GM18505 (cell line): ENCODE data around the gene NAP1L4.

Experiments used
- ATAC-seq: cut with Tn5 transposase; IDR thresholded peaks from one replicate; pipeline ENCODE4 v1.9.1; 2021; ENCODE audit not compliant: unreplicated experiment
- POLR2A ChIP-seq: IDR thresholded peaks from 4 replicates; pipeline ENCODE4 v1.6.1; 2011; ENCODE audit warnings: borderline replicate concordance; ENCODE audit not compliant: insufficient read depth, insufficient read length; ENCODE audit errors: extremely low read depth

Gene NAP1L4

DNA sequence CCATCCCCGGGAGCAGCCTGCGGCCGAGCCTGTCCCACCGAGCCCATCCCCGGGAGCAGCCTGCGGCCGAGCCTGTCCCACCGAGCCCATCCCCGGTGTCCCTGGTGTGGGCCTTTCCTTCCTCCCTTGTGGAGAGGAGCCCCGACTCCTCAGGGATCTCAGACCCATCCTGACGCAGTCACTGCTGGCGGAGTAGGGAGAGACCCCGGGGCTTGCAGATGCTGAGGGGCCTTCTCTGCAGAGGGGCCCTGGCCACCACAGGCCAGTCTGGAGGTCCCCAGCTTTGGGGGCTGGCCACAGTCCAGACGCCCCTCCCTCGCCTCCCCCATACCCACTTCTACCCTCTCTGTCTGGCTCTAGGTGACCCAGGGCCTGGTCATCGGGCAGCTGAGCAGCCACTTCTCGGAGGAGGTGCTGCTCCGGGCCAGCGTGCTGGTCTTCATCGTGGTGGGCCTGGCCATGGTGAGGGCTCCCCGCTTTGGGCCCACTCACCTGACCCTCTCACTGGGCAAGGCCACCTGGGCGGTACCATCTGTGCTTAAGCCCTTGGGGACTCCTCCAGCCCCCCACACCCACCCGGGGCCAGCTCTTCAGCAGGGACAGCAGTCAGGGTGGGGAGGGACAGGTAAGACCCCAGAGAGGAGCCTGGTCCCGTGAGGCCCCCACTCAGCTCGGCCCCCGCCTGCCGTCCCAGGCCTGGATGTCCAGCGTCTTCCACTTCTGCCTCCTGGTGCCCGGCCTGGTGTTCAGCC, 70.2 kb downstream of the NAP1L4 start:
- ATAC-seq: no peak
- no peak for TF ChIP-seq POLR2A

DNA sequence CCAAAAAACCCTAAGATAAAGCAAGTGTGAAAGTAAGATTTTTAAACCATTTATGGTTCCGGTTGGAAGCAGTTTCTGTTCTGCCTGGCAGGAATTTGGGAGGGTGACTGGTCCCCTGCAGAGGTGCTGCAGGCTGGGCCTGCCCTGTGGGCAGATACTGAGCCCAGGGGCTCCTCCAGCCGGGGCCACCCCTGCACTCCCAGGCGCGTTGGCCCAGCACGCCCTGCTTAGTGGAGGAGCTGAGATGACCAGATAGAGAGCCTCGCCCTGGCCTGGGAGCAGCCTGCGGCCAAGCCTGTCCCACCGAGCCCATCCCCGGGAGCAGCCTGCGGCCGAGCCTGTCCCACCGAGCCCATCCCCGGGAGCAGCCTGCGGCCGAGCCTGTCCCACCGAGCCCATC, 70.9 kb downstream of the NAP1L4 start:
- no peak for TF ChIP-seq POLR2A
- ATAC-seq: no peak

DNA sequence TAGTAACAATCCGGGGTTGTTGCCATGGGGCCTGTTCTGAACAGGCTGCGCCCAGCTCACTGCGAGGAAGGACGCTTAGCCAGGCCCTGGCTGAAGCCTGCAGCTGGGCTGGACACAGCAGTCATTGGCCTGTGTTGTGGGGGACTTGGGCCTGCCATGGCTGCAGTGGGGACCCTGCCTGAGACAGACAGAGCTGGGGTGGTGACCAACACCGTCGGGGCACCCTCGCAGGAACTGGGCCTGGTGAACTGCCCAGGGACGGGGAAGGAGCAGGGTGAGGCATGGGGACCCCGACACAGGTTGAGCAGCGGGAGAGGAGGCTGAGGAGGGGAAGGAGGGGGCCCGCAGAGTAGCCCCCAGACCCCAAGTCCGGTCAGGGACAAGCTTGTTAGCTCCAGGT, 71.8 kb downstream of the NAP1L4 start:
- no peak for ATAC-seq
- no peak for TF ChIP-seq POLR2A

DNA sequence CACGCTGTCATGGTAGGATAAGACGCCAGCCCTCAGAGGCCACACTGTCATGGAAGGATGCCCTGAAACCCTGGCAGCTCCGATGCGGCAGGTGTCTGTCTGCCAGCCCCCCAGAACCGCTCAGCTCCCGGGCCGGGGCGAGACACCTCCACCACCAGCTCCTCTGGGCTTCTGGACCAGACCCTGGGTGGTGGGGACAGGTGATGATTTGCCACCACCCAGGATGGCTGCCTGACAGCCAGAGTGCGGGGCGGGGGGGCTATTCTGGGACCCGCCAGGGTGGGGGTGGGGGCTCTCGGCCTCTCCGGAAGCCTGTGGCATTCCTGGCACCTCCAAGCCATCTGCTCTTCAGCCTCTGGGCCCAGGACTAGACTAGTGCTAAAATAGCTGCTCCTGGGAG, 72.3 kb downstream of the NAP1L4 start:
- no peak for TF ChIP-seq POLR2A
- ATAC-seq: no peak

DNA sequence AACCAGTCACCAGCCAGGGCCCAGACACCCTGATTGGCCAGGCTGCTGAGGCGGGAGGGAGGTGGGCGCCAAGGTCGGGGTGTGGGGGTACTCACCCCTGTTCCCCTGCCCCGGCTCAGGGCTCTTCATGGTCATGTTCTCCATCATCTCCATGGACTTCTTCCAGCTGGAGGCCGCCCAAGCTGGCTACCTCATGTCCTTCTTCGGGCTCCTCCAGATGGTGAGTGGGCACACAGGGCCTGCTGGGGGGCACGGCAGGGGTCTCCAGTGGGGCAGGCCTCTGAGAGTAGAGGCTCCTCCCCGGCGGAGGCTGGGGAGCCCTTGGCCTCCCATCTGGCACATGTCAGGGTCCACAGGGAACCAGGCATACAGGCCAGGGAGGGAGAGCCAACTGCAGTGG, 72.9 kb downstream of the NAP1L4 start:
- ATAC-seq: no peak

DNA sequence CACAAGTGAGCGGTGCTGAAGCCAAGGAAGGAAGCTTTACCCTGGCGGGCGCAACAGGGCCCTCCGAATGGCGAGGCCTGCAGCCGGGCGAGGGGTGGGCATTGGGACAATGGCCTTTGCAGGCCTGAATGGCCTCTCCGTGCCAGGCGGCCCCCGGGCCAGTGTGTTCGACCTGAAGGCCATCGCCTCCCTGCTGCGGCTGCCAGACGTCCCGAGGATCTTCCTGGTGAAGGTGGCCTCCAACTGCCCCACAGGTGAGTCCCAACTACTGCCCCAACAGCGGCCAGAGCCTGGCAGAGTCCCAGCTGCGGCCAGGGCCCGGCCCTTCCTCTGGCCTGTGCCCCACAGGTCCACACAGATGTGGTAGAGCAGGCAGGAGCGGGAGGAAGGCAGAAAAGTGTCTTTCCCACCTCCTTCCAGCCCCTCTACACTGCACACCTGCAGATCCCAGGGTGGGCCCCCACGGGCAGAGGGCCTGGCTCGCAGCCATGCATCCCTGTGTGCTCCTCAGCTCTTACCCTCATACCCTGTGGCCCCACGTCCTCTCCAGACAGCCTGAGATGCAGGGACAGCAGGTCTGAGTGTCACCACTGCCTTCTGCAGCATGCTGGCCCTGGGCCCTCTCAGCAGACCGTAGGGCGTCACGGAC, 74.2 kb downstream of the NAP1L4 start:
- no peak for ATAC-seq

More for the DNA sequence above, 72.9 kb downstream of the NAP1L4 start:
- TF ChIP-seq POLR2A: no peak

DNA sequence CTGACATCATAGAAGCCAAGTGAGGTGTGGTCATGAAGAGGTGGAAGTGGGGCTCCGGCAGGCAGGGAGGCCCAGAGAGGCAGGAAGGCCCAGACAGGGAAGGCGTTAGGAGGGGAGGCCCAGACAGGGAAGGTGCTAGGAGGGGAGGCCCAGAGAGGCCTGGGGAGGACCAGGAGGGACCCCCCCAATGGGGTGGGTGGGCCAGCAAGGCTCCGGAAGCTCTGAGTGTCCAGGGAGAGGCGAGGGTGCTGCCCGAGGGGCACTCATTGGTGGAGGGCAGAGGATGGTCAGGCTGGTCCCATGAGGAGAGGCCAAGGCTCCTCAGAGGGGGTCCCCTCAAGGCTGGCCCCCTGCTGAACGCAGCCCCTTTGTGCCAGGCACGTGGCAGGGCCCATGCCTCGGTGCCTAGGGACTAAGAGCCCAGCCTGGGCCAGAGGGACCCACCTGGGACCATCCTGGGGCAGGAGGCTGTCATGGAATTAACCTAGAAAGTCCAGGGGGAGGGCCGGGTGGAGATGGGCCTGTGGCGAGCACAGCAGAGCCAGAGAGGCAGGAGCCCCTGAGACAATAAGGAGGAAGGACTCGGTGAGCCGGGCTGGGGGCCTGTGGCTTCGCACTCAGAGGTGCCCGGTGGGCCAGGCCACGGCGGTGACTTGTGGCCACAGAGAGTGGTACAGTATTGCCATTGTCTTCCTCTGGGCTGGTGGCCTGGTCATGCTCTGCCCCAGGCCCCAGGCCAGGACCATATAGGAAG, 75.1 kb downstream of the NAP1L4 start:
- no peak for ATAC-seq
- no peak for TF ChIP-seq POLR2A

More for the DNA sequence above, 74.2 kb downstream of the NAP1L4 start:
- no peak for TF ChIP-seq POLR2A

DNA sequence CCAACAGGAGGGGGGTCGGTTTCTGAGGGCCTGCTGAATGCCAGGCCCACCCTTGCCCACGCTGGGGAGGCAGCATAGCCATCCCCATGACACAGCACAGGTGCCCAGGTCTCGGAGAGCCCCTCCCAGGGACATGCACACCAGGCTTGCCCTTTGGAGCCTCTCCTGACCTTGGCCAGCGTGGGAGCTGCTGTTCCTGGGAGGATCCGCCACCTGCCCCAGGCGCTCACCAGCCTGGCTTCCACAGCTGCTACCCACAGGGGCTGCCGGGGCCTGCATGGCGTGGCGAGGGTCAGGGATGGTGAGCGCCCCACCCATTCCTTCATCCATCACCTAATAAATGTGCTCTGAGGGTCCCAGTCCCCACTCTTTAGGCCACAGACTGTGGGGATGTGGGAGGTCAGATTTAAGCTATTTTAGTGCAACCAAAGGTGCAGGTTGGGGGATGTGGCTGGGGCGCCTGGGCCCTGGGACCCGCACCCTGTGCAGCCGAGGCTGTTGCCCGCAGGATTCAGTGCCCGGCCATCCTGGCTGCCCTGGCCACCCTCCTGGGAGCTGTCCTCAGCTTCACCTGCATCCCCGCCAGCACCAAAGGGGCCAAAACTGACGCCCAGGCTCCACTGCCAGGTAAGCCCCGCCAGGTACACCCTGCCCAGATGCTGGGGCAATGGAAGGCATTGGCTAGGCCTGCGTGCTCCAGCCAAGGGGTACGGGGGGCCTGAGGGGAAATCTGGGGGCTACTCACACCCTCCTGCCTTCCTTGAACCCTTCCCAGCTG, 75.8 kb downstream of the NAP1L4 start:
- no peak for ATAC-seq
- TF ChIP-seq POLR2A: no peak

DNA sequence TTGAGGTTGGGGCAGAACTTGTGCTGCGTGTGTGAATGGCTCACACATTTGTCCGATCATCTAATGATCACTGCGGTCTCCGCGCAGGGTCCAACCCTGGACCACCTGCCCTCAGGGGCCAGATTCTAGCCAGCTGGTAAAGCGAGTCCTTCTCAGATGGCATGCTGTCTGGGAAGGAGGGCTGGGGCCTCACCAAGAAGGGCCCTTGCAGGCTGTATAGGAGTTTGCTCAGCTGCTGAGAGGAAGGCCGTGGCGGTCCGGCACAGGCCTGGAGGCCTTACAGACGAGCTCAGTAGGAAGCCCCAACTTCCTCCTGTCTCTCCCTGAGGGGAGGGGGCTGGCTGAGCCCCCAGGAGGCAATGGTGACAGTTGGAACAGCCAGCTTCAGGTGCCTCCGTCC, 76.7 kb downstream of the NAP1L4 start:
- TF ChIP-seq POLR2A: no peak
- no peak for ATAC-seq

DNA sequence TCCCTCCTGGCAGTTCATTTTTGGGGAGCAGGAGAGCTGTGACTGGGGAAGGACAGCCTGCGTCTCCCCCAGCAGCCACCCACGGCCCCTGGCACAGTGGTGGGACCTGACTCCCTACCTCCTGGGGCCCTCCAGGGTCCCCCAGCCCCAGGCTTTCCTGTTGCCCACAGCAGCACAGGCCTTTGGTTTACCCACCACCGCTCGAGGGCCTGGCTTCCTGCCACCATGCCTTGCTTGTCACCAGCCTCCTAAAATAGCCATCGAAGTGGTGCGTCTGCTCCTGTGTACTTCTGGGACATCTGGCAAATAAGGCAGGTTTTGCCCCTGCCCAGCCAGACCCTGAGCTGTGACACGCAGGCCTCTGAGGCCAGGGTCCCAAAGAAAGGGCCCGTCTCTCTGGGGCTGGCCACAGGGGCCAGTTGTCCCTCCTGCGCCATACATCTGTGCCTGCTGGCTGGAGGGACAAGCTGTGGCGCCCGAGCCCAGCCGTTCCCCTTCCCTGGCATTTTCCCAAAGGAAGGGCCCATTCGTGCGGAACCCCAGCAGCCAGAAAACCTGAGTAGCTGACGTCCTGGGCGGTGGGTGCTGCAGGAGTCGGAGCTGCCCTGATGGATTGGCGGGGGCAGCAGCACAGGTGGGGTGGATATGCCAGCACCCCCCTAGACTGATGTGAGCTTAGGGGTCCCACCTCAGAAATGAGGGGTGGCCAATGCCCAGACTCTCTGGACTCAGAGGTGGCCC, 77.5 kb downstream of the NAP1L4 start:
- no peak for ATAC-seq

DNA sequence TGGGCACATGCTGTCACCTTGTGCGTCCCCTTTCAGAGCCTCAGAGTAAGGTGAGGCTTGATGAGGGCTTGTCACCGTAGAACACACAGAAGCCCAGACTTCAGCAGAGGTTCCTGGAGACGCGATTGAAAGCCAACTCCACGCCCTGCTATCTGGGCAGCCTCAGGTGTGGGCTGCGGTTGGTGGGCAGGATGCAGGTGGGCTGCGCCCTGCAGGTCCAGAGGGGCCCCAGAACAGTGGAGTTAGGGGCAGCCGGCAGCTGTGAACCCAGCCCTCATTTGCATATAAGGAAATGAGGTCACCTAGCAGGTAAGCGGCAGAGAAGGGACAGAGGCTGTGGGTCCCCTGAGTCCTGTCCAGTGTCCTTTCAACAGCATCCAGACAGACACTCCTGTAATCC, 78.4 kb downstream of the NAP1L4 start:
- TF ChIP-seq POLR2A: no peak
- no peak for ATAC-seq

More for the DNA sequence above, 77.5 kb downstream of the NAP1L4 start:
- TF ChIP-seq POLR2A: no peak

DNA sequence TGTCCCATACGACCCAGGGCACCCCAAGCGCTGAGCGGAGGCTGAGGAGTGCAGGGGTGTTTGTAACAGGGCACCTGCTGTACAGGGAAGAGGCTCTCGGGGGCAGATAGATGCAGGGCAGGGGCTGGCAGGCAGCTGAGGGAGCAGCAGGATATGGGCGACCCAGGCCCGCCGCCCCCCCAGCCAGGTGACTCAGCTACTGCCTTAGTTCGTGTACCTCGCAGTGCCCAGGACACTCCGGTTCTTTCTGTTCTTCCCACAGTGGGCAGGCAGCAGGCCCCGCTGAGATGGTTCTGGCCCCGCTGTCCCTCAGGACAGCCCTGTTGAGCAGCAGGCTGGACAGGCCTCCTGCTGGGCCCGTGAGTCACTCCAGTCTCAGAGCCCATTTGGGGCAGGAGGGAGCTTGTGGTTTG, 79.1 kb downstream of the NAP1L4 start:
- ATAC-seq: no peak
- no peak for TF ChIP-seq POLR2A
